ENCODE results near the gene KHDRBS2.

GRCh38 chr6:62162858-62163257 lies 123.2 kb downstream of the KHDRBS2 start:
- TF ChIP-seq, protein P1, sequence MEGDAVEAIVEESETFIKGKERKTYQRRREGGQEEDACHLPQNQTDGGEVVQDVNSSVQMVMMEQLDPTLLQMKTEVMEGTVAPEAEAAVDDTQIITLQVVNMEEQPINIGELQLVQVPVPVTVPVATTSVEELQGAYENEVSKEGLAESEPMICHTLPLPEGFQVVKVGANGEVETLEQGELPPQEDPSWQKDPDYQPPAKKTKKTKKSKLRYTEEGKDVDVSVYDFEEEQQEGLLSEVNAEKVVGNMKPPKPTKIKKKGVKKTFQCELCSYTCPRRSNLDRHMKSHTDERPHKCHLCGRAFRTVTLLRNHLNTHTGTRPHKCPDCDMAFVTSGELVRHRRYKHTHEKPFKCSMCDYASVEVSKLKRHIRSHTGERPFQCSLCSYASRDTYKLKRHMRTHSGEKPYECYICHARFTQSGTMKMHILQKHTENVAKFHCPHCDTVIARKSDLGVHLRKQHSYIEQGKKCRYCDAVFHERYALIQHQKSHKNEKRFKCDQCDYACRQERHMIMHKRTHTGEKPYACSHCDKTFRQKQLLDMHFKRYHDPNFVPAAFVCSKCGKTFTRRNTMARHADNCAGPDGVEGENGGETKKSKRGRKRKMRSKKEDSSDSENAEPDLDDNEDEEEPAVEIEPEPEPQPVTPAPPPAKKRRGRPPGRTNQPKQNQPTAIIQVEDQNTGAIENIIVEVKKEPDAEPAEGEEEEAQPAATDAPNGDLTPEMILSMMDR (conservative IDR thresholded peaks at IDR 0.05; ENCODE audit: low read depth, low read length) = no peak
- TF ChIP-seq EZH2 (IDR thresholded peaks at IDR 0.05; ENCODE audit: borderline replicate concordance, low read depth, low read length, poor library complexity, severe bottlenecking) = no peak
